HG03139 (cell line): ENCODE results near the gene ITPRIPL1.
A peak's percentile ranks its signal among the peaks of the same experiment; 100 is the strongest.

Experiments used
- ATAC-seq: cut with Tn5 transposase; IDR thresholded peaks from one replicate; pipeline ENCODE4 v1.9.1; 2021; ENCODE audit not compliant: unreplicated experiment

Gene ITPRIPL1

DNA sequence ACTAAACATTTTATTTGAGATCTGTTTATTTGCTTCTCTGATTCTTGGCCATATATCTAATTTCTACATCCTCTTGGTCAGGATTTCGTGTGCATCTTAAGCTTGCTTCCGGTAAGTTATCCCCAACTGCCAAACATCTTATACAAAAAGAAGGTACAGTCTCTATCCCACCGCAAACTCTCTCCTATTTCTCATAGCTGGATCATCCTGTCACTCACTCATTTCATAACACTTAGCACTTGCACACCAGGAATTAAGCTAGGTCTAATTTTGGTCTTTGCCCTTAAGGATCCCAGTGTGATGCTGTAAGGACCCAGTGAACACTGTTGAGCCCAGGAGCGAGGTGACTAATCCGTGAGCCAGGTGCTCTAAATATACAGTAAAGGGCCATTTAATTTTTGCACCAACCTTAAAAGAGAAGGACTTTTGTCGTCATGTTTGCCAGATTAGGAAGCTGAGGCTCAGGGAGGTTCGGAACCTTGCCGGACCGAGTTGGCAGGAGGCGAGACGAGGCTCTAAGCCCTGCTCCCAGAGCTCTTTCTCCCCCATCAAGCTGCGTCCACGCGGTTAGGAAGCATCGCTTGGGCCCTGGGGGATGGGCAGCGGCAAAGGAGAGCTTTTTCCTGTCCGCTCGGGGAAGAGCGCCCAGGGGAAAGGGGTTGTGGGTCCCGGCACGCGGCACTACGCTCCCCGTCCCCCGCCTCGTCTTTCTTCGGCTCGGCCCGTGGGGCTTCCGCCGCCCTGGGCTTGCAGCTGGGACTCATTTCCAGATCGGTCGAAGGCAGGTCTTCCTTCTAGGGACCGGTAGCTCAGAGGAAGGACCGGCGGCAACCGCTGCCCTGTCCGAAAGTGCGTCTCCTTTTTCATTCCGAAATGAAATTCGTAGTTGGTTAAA lies 4.1 kb upstream of the ITPRIPL1 start:
- ATAC-seq: peak; percentile 11

DNA sequence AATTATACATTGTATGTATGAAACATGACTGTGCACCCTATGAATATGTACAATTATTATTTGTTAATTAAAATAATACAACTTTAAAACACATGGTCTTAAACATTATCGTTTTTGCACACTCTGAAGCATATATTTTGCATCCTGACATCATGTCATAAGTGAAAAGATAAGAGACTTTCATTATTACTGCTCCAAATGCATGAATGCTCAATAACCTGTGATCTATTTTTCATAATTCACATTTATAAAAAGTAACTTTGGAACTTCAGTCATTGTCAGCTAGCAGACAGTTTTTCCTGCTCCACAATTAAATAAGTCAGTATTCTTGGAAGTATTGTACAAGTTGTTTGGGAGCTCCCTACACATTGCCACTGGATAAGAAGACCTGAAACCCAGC lies 1.3 kb upstream of the ITPRIPL1 start:
- no peak for ATAC-seq

DNA sequence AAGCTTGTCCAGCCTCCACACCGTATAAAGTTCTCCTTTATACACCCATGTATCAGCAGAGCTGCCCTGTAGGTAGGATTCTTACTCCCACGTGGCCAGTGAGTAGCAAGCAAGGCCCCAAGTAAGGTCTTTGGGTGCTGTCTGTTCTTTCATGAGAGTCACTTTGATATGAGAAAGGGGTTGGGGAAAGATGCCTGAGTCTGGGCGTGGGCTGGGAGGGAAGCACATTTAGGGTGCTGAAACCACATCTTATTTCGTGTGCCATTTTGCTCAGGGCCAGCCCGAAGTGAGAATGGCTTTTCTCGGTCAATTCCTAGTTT lies 436 bp upstream of the ITPRIPL1 start:
- ATAC-seq: no peak

DNA sequence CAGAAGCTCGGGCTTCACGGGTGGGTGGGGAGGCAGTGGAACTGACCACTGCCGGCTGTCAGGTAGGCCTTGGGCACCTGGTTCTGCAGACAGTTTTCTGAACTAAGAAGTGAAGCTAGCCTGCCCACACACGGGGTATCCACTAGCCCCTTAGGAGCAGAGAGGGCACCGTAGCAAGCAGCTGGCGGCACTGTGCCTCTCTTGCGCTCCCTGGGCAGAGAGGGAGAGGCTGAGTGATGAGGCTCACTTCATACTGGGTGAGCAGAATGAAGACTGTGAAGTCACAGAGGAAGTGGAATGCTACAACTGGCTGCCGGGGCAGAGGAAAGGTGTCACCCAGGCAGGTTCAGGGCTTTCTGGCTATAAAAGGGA lies 753 bp downstream of the ITPRIPL1 start:
- ATAC-seq: no peak

DNA sequence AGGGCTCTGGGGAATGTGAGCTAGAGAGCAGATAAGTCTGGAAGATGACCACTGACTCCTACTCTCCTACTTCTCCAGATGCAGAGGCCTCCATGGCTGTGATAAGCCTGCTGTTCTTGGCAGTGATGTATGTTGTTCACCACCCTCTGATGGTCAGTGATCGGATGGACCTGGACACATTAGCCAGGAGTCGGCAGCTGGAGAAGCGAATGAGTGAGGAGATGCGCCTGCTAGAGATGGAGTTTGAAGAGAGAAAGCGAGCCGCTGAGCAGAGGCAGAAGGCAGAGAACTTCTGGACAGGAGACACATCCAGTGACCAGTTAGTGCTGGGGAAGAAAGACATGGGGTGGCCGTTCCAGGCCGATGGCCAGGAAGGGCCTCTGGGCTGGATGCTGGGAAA lies 1.4 kb downstream of the ITPRIPL1 start:
- no peak for ATAC-seq

DNA sequence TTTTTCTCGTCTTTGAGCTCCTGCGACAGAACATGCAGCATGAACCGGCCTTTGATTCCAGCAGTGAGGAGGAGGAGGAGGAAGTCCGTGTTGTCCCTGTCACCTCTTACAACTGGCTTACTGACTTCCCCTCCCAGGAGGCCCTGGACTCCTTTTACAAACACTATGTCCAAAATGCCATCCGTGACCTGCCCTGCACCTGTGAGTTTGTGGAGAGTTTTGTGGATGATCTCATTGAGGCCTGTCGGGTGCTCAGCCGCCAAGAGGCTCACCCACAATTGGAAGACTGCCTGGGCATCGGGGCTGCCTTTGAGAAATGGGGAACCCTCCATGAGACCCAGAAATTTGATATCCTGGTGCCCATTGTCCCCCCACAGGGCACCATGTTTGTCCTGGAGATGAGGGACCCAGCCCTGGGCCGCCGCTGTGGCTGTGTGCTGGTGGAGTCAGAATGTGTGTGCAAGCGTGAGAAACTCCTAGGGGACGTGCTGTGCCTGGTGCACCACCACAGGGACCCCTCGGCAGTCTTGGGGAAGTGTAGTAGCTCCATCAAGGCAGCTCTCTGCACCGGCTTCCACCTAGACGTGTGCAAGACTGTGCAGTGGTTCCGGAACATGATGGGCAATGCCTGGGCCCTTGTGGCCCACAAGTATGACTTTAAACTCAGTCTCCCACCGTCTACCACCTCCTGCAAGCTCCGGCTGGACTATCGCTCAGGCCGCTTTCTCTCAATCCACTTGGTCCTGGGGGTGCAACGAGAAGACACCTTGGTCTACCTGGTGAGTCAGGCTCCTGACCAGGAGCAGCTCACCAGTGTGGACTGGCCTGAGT lies 2.1 kb downstream of the ITPRIPL1 start:
- no peak for ATAC-seq

DNA sequence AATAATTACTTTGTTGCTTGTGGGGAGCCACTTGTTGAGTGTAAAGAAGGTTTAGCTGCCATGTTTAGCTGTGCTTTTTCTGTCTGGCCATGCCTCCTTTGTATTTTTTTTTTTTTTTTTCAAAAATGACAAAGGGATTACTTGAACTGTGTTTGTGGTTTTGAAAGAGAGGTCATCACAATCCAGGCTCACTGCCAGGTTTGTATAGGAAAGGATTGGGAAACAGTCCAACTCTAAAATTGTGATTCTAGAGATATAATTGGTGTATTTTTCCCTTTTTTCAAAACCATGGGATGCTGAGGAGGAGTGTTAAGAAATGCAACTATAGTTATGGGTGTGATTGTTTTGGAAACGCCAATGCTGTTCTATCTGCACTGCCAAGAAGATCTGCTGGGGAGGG lies 4.3 kb downstream of the ITPRIPL1 start:
- no peak for ATAC-seq

DNA sequence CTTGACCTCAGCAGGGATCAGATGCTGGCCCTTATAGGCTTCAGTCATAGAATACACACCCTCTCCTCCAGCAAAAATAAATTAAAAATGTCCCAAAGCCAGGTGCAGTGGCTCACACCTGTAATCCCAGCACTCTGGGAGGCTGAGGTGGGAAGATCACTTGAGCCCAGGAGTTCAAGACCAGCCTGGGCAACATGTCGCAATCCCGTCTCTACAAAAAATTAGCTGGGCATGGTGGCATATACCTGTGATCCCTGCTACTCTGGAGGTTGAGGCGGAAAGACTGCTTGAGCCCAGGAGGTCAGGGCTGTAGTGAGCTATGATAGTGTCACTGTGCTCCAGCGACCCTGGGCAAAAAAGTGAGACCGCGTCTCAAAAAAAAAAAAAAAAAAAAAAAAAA lies 4.8 kb downstream of the ITPRIPL1 start:
- no peak for ATAC-seq

DNA sequence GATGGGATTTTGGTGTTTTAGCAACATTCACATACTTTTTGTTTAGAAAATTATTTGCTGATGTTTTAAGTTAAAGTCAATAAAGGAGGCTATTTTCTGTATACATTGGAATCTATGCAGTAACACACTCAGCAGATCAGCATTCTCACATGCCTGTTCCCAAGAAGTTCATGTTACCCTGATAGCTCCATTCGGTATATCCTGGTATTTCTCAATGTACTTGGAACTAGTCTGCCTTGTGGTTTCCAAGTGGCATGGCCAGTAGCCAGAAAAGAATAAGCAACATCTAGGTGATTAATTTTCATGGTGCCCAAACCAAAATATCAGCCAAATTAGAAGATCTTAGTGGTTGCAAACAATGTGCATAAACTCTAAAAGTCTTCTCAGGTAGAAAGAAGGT lies 5.3 kb downstream of the ITPRIPL1 start:
- no peak for ATAC-seq

DNA sequence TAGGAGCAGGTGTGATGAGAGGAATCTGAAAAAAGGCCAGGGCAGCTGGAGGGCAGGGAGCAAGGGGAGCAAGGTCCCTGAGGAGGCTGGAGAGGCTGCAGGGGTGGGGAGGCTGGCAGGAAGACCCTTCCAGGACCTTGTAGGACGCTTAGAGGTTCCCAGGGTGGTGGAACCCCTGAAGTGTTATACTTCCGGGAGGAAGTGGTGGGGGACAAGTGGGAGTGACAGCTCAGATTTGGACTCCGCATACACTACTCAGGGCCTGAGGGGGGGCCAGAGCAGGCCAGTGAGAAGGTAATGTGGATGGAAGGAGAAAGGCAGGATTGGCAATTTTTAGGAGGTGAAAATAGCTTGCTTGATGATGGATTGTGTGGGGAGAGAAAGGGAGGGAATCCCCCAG lies 8.6 kb downstream of the ITPRIPL1 start:
- no peak for ATAC-seq

DNA sequence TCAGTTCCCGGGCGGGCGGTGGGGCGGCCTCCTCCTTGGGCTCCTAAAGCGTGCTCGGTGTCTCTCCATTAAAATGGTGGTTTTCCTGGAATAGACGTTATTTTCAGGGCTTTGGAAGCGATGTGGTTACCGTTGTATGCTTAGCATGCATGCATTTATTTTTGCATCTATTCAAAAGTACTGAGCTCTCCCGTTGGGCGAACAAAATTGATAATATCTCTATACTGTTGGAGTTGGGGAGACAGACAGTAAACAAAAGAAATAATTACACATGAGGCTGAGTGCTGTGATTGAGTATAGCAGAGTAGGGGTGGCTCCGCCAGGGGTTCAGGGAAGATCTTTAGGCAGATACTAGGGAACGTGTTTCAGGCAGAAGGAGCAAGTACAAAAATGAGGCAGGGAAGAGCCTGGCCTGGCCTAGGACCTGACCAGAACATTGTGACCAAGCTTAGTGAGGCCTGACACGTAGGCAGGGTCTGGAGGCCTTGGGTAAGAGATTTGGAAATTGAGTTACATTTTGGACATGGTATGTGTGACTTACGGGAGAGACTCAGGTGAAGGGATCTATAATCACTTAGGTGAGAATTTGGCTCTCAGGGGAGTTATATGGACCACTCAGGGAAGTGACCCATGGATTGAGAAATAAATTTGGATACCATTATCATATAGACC lies 11.1 kb downstream of the ITPRIPL1 start:
- no peak for ATAC-seq

DNA sequence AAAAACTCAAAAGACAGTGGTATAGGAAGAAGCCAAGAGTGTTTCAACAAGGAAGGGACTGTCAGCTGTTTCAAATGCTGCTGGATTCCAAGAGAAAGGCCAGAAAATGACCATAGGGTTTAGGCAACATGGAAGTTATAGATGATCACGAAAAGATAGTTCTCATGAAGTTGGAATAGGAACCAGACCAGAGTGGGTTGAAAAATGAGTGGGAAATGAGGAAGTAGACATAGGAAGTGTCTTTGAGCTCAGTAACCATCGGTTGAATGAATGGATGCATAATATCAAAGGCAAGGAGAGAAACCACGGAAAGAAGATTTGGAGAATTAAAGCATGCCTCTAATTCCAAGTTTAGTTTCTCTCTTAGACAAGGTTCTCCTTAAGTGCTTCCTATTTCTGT lies 11.8 kb downstream of the ITPRIPL1 start:
- ATAC-seq: no peak

DNA sequence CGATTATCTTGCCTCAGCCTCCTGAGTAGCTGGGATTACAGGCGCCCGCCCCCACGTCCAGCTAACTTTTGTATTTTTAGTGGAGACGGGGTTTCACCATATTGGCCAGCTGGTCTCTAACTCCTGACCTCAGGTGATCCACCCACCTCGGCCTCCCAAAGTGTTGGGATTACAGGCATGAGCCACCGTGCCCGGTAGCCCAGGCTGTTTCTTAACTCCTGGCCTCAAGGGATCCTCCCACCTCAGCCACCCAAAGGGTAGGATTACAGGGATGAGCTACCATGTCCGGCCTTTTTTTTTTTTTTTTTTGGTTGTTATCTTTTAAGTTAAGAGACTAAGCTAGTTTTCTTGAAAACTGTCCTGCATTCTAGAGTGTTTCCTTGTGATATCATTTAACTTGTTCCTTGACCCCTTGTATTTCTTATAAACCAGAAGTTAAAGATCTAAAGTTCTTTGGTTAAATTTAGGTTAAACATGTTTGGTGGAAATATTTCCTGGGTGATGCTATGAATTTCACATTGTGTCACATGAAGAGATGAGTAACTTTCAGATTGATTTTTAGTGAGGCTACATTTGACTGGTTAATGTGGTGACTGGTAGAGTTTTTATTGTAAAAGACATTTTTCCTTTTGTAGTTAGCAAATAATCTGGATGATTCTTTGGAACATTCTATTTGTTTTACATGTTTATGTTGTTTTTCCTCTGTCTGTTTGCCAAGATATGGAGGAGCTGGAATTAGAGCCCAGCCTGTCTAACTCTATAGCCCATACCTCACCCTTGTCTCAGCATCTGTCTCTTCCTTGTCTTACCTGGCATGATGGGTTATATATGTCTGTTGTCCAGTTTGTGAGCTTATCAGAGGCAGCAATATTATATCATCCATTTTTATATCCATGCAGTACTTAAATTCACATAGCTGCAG lies 15.6 kb downstream of the ITPRIPL1 start:
- no peak for ATAC-seq

DNA sequence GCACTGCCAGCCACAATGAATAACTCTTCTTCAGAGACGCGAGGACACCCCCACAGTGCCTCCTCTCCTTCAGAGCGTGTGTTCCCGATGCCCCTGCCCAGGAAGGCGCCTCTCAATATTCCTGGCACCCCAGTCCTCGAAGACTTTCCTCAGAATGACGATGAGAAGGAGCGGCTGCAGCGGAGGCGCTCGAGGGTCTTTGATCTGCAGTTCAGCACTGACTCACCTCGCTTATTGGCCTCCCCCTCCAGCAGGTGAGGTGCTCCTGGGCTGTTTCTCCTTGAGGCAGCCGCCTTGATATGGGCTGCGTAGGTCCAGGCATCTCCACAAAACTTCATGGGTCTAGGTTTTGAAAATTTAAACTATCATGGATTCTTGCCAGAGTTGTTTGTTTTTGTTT lies 16.5 kb downstream of the ITPRIPL1 start:
- no peak for ATAC-seq

DNA sequence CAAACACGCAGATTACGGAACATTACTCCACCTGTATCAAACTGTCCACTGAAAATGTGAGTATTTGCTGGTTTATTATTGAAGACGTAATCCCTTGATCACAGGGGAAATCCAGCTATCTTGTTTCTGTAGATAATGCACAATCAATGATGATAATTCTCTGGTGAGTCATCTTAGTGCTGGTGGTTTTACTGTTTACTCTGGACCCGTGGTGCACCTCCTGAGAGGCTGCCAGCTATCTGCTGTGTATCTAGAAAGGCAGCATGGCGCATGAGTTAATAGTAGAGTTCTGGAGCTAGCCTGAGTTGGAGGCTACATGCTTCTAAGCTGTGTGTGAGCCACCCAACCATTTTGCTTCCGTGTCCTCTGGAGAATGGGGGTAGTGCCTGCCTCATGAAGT lies 17.0 kb downstream of the ITPRIPL1 start:
- ATAC-seq: no peak

DNA sequence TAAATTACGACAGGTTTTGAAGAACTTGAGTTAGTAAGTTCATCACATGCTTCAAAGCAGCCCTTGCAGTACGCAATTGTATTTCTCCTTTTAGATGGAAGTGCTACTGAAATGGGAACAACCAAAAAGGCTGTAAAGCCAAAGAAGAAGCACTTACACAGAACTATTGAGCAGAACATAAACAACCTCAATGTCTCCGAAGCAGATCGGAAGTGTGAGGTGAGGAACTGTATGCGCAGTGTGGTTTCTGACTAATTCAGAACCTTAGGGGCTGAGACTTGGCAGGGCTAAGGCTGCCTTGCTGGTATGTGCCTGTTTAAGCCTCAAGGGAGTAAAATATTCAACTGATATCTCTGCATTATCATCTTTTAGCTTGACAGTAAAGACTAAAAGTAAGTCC lies 18.9 kb downstream of the ITPRIPL1 start:
- no peak for ATAC-seq

DNA sequence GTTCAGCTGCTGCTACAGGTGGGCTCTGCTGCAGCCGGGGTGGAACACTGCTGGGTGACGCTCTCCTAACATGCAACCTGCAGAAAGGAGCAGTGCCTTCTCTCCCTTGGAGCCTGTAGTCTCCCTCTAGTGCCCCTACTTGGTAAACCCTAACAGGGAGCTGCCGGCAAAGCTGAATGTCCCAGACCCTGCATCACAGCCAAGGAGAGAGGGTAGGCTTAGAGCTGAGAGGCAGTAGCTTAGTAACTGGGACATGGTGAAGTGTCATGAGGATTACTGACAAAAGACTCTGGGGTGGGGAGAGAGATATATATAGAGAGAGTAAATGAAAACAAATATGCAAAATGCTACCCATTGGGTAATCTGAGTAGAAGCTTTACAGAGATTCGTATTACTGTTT lies 20.3 kb downstream of the ITPRIPL1 start:
- no peak for ATAC-seq

DNA sequence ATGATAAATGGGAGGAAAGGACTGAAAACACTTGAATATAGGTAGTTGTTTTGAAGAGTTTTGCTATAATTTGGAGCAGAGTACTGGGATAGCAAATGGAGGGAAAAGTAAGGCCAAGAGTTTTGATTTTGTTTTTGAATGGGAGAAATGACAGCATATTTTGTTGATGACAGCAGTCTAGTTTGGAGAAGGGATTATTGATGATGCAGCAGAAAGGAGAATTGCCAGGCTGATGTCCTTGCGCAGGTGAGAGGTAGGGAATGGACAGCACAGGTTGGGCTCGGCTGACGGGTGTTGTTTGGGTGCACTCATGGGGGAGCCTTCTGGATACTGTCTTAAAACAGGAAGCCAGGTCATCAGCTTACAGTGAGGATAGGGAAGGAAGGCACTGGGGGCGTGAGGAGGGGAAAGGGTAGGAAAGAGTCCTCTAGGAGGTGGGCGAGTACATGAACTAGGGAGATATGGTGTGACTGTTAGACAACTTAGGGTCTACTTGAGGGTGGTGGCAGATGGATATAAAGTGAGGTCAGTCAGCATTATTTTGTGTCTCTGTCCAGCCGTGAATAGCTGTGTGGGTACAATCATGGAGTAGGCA lies 20.8 kb downstream of the ITPRIPL1 start:
- no peak for ATAC-seq

DNA sequence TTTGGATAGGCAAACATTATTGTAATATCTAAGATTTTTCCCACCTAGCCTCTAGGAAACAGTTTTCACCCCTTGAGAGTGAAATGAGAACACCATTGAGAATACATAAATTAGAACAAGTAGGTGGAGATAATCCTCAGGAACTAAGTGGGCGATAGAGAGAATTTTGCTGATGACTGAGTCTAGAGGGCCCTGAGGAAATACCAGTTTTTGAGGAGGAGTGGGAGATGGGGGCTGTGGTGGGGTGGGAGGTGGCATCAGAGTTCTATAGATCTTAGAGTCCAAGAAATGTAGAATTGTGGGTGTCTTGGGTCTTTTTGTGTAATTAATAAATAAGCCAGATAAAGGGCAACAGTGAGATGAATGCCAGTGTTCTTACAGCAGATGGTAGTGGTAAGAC lies 22.3 kb downstream of the ITPRIPL1 start:
- no peak for ATAC-seq

DNA sequence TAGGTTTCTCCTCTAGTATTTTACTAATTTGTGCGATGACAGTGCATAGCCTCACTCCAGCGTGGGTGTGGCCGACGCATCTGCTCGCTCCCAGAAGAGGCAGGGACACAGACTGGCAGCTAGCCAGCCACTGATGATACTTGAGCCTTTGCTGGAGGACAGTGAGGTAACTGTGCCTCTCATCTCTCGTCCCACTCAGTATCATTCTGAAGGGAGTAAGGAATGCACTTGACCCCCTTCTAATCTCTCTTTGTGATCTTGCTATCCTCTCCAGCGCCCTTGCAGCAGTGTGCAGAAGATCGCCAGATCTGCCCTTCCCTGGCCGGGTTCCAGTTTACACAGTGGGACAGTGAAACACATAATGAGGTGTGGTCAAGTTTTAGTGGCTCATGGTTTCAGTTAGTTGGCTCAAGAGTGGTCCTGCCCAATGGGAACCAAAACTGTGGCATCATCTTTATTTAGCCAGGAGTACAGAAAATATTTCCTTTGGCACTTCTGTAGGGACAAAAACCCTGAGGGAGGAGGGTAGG lies 28.0 kb downstream of the ITPRIPL1 start:
- ATAC-seq: no peak
